PC-3 (cell line): ENCODE measurements around the gene BRPF1. TPM values are rescaled to one million over a fixed set of nuclear protein-coding genes. Genes with fewer than 3 reads are reported as not detected.

ENCODE experiments used
- ATAC-seq: fragments of 200-7000 bp; cut with Tn5 transposase; 2 replicates; pipeline ENCODE4 v1.9.1; 2020; ENCODE audit warnings: mild to moderate bottlenecking, moderate library complexity
- BruUV-seq: library from RNA; stranded (reverse); fragments of 400-500 nt; replicated peaks from 2 replicates; lab custom pipeline; 2021; lab: Mats Ljungman, UMichigan
- CTCF ChIA-PET: fragments of 300-600 bp; sonication (Branson Sonifier 250); formaldehyde crosslinking; loops from one replicate; lab custom pipeline; 2022; ENCODE audit warnings: antibody characterized with exemption; lab: Charles Lee
- POLR2A ChIA-PET: fragments of 300-600 bp; sonication (Branson Sonifier 250); formaldehyde crosslinking; loops from one replicate; lab custom pipeline; 2022; ENCODE audit warnings: antibody characterized with exemption; ENCODE audit not compliant: unreplicated experiment; lab: Charles Lee
- DNase-seq: peaks from one replicate; pipeline ENCODE4 v3.0.0-alpha.2; 2015
- H2AFZ ChIP-seq: fragments of 300-600 bp; sonication (generic); 2 replicates; pipeline ENCODE4 v1.6.0; 2016; ENCODE audit warnings: antibody characterized with exemption, low read length
- H3F3A ChIP-seq: fragments of 300-600 bp; sonication (generic); one replicate; pipeline ENCODE4 v1.6.0; 2017; ENCODE audit warnings: antibody characterized with exemption, low read length, control low read depth, mild to moderate bottlenecking; ENCODE audit not compliant: unreplicated experiment
- H3K27ac ChIP-seq: fragments of 300-600 bp; sonication (generic); 2 replicates; pipeline ENCODE4 v1.5.1; 2016; ENCODE audit warnings: mild to moderate bottlenecking, low read length
- H3K27me3 ChIP-seq: fragments of 300-600 bp; sonication (generic); 2 replicates; pipeline ENCODE4 v1.6.1; 2016; ENCODE audit warnings: low read length, mixed read lengths
- H3K36me3 ChIP-seq: fragments of 300-600 bp; sonication (generic); 2 replicates; pipeline ENCODE4 v1.6.1; 2016; ENCODE audit warnings: low read depth, mixed run types, low read length, mixed read lengths
- H3K4me1 ChIP-seq: fragments of 300-600 bp; sonication (generic); 2 replicates; pipeline ENCODE4 v1.5.1; 2016; ENCODE audit warnings: low read length; ENCODE audit not compliant: insufficient read depth
- H3K4me2 ChIP-seq: fragments of 300-600 bp; sonication (generic); 2 replicates; pipeline ENCODE4 v1.6.0; 2016; ENCODE audit warnings: low read length
- H3K4me3 ChIP-seq: fragments of 300-600 bp; sonication (generic); 2 replicates; pipeline ENCODE4 v1.5.1; 2016; ENCODE audit warnings: mild to moderate bottlenecking, low read length, mixed read lengths
- H3K79me2 ChIP-seq: fragments of 300-600 bp; sonication (generic); 2 replicates; pipeline ENCODE4 v1.6.1; 2017; ENCODE audit warnings: low read length, mixed read lengths
- H3K9ac ChIP-seq: fragments of 300-600 bp; sonication (generic); 2 replicates; pipeline ENCODE4 v1.6.0; 2016; ENCODE audit warnings: mild to moderate bottlenecking, low read length
- H3K9me2 ChIP-seq: fragments of 300-600 bp; sonication (generic); replicated peaks from 2 replicates; pipeline ENCODE4 v1.6.1; 2016; ENCODE audit warnings: mixed run types, low read length, mixed read lengths
- H3K9me3 ChIP-seq: fragments of 300-600 bp; sonication (generic); 2 replicates; pipeline ENCODE4 v1.6.1; 2016; ENCODE audit warnings: low read length, mixed read lengths
- H4K20me1 ChIP-seq: fragments of 300-600 bp; sonication (generic); 2 replicates; pipeline ENCODE4 v1.6.1; 2016; ENCODE audit warnings: low read length, mixed read lengths
- CTCF ChIP-seq: fragments of 300-600 bp; sonication (generic); conservative IDR thresholded peaks from 2 replicates; pipeline ENCODE4 v1.5.1; 2017; ENCODE audit warnings: antibody characterized with exemption, low read depth, mild to moderate bottlenecking, low read length
- EZH2 ChIP-seq: fragments of 300-600 bp; sonication (generic); IDR thresholded peaks from one replicate; pipeline ENCODE4 v1.6.1; 2017; ENCODE audit warnings: antibody characterized with exemption, mild to moderate bottlenecking, low read length; ENCODE audit not compliant: unreplicated experiment
- EZH2phosphoT487 ChIP-seq: fragments of 300-600 bp; sonication (generic); IDR thresholded peaks from 2 replicates; pipeline ENCODE4 v1.6.1; 2018; ENCODE audit warnings: mild to moderate bottlenecking, antibody characterized with exemption, low read length, borderline replicate concordance
- intact Hi-C: fragments of 100-400 bp; cut with micrococcal nuclease; formaldehyde crosslinking; loops from 2 replicates; pipeline ENCODE4 v1.9.0; 2023
- total RNA-seq: library from RNA; depleted of rRNA; stranded (reverse); fragments of >200 nt; gene quantifications from 2 replicates; pipeline ENCODE4 v1.2.3, GENCODE V29; 2014

The BRPF1 gene
- total RNA-seq, 1 experiment from 2014 or later, result 27.0 TPM

- no peak overlapping the region for H3K27ac ChIP-seq
- H3K79me2 ChIP-seq, result no peaks in the 10 kb centered on the region
- no peaks in the 10 kb centered on the region for H3K27me3 ChIP-seq
- intact Hi-C loops, result no loop called here
- no TSS peak for BruUV-seq
- TF ChIP-seq EZH2 (no peak), EZH2phosphoT487 (no peak), CTCF (no peak)
- no peaks in the 10 kb centered on the region for H3K4me1 ChIP-seq
- H2AFZ ChIP-seq, result no peak overlapping the region
- H3F3A ChIP-seq, result no peaks in the 10 kb centered on the region
- DNase-seq (no peak), ATAC-seq (no peak)
- no peak overlapping the region for H3K4me2 ChIP-seq
- H3K9me3 ChIP-seq, result no peaks in the 10 kb centered on the region
- peaks cover 34% of the 10 kb centered on the region; the same call in 1 of the 2 replicates for H3K36me3 ChIP-seq
- no peak overlapping the region for H3K9ac ChIP-seq
- H4K20me1 ChIP-seq, result no peaks in the 10 kb centered on the region
- H3K4me3 ChIP-seq, result no peak overlapping the region
- no peaks in the 10 kb centered on the region for H3K9me2 ChIP-seq
- ChIA-PET CTCF (no interaction called here), POLR2A (no interaction called here)
Observed at GRCh38 chr3:9689757-9690156, 41.8 kb upstream of the BRPF1 start.

DNA sequence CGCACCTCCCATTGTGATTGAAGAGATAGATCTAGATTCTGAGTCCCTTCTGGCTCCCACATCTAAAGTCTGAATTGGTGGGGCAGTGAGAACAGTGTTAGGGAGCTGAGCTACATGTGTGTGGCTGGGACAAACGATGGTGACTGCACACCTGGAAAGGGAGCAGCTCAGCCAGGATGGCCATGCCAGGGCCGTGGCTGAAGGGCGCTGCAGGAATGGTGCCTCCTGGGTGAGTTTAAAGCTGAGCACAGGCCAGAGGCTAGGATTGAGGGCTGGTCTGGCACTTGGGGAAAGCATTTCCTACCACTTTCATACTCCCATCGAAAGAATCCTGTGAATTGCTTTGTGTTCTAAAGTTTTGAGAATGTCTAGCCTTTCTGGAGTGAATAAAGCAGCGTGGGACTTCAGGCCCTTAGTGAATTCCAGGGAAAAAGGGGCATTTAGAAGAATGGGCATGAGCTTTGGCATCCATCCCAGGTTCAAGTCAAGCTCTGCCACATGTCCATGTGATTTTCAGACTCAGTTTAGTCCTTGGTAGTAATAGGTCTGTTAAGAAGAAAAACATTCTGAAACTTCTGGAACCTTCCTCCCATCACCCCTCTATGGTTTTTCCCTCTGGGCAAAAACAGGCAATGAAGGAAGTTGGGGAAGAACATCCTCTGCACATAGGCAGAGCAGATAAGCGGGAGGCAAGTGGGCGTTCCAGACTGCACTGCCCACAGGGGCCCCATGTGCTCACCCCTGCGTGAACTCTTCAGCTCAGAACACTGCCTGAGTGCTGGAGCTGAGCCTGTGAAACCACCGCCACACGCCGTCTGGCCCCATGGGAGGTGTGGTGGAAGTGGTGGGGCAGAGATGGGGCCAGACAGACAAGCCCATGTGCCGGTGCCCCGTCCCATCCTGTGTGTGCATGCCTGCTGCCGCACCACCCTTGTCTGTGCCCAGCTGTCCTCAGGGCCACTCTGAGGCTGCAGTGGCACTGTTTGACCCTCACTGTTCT lies 40.8 kb upstream of the BRPF1 start:
- intact Hi-C loops, result no loop called here
- Histone ChIP-seq H3K4me2 (no peak overlapping the region), H3K79me2 (no peaks in the 10 kb centered on the region), H3K9me2 (no peaks in the 10 kb centered on the region), H3K36me3 (peaks cover 30% of the 10 kb centered on the region; the same call in 1 of the 2 replicates), H3K9ac (no peak overlapping the region), H3K9me3 (no peaks in the 10 kb centered on the region), H3K27ac (no peak overlapping the region), H3F3A (no peaks in the 10 kb centered on the region), H4K20me1 (no peaks in the 10 kb centered on the region), H3K4me3 (no peak overlapping the region), H3K27me3 (no peaks in the 10 kb centered on the region), H3K4me1 (no peaks in the 10 kb centered on the region), H2AFZ (no peak overlapping the region)
- TF ChIP-seq EZH2phosphoT487 (no peak), CTCF (no peak), EZH2 (no peak)
- DNase-seq (no peak), ATAC-seq (no peak)
- ChIA-PET CTCF (no interaction called here), POLR2A (no interaction called here)
- no TSS peak for BruUV-seq

GRCh38 chr3:9691636-9692035 lies 39.9 kb upstream of the BRPF1 start:
- DNase-seq, result no peak
- Histone ChIP-seq H3K9me2 (no peaks in the 10 kb centered on the region), H3K4me3 (no peak overlapping the region), H3K79me2 (no peaks in the 10 kb centered on the region), H4K20me1 (no peaks in the 10 kb centered on the region), H3K9me3 (no peaks in the 10 kb centered on the region), H3K9ac (no peak overlapping the region), H2AFZ (no peak overlapping the region), H3K27me3 (no peaks in the 10 kb centered on the region), H3F3A (no peaks in the 10 kb centered on the region), H3K27ac (no peak overlapping the region), H3K4me2 (no peak overlapping the region), H3K4me1 (no peaks in the 10 kb centered on the region), H3K36me3 (peaks cover 29% of the 10 kb centered on the region; the same call in 1 of the 2 replicates)
- TF ChIP-seq EZH2 (no peak), EZH2phosphoT487 (no peak), CTCF (no peak)
- intact Hi-C loops, result no loop called here
- CTCF ChIA-PET, result no interaction called here
- no peak for ATAC-seq
- BruUV-seq, result no TSS peak
- POLR2A ChIA-PET, result no interaction called here
